ENCODE results near the gene HSF2BP.
A peak's percentile ranks its signal among the peaks of the same experiment; 100 is the strongest.
"Not testable (repeated sequence)": the region's sequence is repeated elsewhere in the genome, so short reads cannot be mapped to it uniquely, and the experiment has no call there.

HSF2BP gene

DNA sequence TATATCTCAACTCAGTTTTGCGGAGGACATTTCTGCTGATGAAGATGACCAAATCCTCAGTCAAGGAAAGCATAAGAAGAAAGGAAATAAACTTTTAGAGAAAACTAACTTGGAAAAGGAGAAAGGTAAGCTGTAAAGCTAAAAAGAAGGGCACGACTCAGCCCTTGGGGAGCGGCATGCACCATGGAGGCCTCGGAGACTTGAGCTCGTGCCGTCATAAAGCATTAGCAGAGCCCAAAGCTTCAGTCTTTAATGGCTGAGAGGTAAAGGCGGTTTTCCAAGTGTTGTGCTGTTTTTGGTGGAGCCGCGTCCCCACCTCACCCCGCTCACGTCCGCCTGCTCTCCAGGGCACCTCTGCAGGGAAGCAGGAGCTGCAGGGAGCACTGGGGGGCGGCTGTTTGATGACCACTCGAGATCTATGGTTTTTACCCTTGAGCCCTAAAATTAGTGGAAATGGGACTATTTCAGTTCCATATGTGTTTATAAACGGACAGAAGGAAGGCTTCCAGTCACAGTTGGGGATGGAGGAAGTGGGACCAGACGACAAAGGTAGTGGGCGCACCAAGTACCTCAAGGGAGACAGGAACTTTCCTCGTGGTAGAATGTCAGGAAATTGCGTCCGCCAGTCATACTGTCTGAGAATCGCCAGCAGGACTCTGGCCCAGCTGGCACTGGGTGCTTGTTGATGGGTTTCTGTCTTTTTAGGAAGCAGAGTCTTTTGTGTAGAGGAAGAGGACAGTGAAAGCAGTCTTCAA lies 27.7 kb upstream of the HSF2BP start:
- TF ChIP-seq CTCF (conservative IDR thresholded peaks at IDR 0.05; ENCODE audit: low read depth, low read length), result no peak
- H3K4me3 ChIP-seq (ENCODE audit: low read depth, low read length), result no peak overlapping the region
- no peak for DNase-seq (ENCODE audit: low read depth)

DNA sequence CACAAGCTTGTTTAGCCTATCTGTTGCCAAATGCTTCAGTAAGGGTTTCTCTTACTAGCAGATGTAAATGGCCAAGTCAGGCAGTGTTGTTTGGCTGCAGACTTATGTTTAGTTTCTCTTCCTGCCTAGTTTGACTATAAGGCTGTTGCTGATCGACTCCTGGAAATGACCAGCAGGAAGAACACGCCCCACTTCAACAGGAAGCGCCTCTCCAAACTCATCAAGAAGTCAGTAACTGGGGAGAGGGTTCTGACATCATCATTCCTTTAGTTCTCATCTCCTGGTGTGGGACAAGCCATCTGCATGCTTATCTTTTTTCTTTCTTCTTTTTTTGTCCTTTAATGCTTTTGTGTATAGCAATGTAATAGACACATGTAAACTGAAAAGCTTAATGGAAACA lies 25.1 kb upstream of the HSF2BP start:
- DNase-seq (ENCODE audit: low read depth), result peak; percentile 31
- TF ChIP-seq CTCF (conservative IDR thresholded peaks at IDR 0.05; ENCODE audit: low read depth, low read length), result no peak
- H3K4me3 ChIP-seq (ENCODE audit: low read depth, low read length), result no peak overlapping the region

- TF ChIP-seq CTCF (conservative IDR thresholded peaks at IDR 0.05; ENCODE audit: low read depth, low read length), result no peak
- DNase-seq (ENCODE audit: low read depth), result no peak
Measured at GRCh38 chr21:43681650-43682049, 22.4 kb upstream of the HSF2BP start.

DNA sequence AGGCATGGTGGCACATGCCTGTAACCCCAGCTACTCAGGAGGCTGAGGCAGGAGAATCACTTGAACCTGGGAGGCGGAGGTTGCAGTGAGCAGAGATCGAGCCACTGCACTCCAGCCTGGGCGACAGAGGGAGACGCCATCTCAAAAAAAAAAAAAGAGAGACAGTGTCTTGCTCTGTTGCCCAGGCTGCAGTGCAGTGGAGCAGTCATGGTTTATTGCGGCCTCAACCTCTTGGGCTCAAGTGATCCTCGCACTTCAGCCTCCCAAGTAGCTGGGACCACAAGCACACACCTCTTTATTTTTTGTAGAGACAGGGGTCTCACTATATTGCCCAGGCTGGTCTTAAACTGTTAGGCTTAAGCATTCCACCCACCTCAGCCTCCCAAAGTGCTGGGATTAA lies 21.1 kb upstream of the HSF2BP start:
- not testable (repeated sequence) for DNase-seq (ENCODE audit: low read depth); H3K4me3 ChIP-seq (ENCODE audit: low read depth, low read length)

More at GRCh38 chr21:43681650-43682049, 22.4 kb upstream of the HSF2BP start:
- H3K4me3 ChIP-seq (ENCODE audit: low read depth, low read length), result no peak overlapping the region

- no peak overlapping the region for H3K4me3 ChIP-seq (ENCODE audit: low read depth, low read length)
- no peak for DNase-seq (ENCODE audit: low read depth)
- TF ChIP-seq CTCF (conservative IDR thresholded peaks at IDR 0.05; ENCODE audit: low read depth, low read length), result no peak
Measured at GRCh38 chr21:43679951-43680350, 20.7 kb upstream of the HSF2BP start.

- TF ChIP-seq CTCF (conservative IDR thresholded peaks at IDR 0.05; ENCODE audit: low read depth, low read length), result no peak
- no peak for DNase-seq (ENCODE audit: low read depth)
- H3K4me3 ChIP-seq (ENCODE audit: low read depth, low read length), result no peak overlapping the region
Measured at GRCh38 chr21:43676391-43676790, 17.1 kb upstream of the HSF2BP start.

DNA sequence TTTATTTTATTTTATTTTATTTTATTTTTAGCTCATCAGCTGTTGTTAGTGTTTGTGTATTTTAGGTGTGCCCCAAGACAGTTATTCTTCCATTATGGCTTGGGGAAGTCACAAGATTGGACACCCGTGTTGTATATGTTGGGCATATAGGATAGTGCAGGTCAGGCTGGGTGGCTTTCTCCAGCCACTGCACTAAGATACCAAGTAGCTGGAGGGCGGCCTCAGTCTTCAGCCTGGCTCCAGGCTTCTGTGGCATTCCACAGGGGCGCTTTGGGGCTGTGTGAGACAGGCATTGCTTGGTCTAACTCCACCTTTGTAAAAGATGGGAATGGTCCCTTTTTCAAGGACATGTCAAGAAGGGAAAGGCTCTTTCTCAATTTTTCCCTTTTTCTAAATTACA lies 16.6 kb upstream of the HSF2BP start:
- TF ChIP-seq CTCF (conservative IDR thresholded peaks at IDR 0.05; ENCODE audit: low read depth, low read length), result no peak
- DNase-seq (ENCODE audit: low read depth), result no peak
- H3K4me3 ChIP-seq (ENCODE audit: low read depth, low read length), result no peak overlapping the region

Measured in choroid plexus epithelial cell (primary cell).